ENCODE measurements around the gene CCL3. TPM values are rescaled to one million over a fixed set of nuclear protein-coding genes. Genes with fewer than 3 reads are reported as not detected.

CCL3 gene
- polyA plus RNA-seq, 3 donors = 161 to 328 (median 190) TPM

DNA sequence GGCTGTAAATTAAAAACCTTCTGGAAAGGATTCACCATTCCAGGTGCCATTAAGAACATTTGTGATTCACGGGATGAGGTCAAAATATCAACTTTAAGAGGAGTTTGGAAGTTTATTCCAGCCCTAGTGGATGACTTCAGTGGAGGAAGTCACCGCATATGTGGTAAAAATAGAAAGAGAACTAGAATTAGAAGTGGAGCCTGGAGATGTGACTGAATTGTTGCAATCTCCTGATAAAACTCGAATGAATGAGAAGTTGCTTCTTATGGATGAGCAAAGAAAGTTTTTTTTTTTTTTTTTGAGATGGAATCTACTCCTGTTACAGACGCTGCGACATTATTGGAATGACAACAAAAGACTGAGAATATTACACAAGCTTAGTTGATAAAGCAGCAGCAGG is 40.4 kb upstream of the CCL3 start:
- Histone ChIP-seq H3K36me3 (replicated peaks in 1 of 2; ENCODE audit: control insufficient read depth in 1 of 2, insufficient read depth in 2 of 2, low read length in 2 of 2) (no peaks in the 10 kb centered on the region), H4K20me1 (ENCODE audit: insufficient read depth, low read length) (no peaks in the 10 kb centered on the region), H3K79me2 (ENCODE audit: insufficient read depth, low read length) (no peaks in the 10 kb centered on the region), H2AFZ (ENCODE audit: insufficient read depth, low read depth, low read length, poor library complexity, severe bottlenecking) (no peak overlapping the region), H3K9ac (ENCODE audit: insufficient read depth, low read length, poor library complexity, severe bottlenecking) (no peak overlapping the region), H3K9me3 (replicated peaks in 1 of 2; ENCODE audit: control insufficient read depth in 1 of 2, insufficient read depth in 1 of 2, low read length in 2 of 2) (peaks cover 11 to 18% of the 10 kb centered on the region in 2 donors), H3K27ac (ENCODE audit: low read depth in 1 of 2, low read length in 2 of 2) (no peak overlapping the region), H3K4me1 (ENCODE audit: control insufficient read depth in 1 of 2, insufficient read depth in 2 of 2, low read length in 2 of 2) (peaks cover 15 to 27% of the 10 kb centered on the region in 2 donors), H3K4me3 (replicated peaks in 1 of 3; ENCODE audit: low read depth in 2 of 3, low read length in 3 of 3) (no peak overlapping the region), H3K27me3 (ENCODE audit: control insufficient read depth in 2 of 2, insufficient read depth in 2 of 2, low read length in 2 of 2) (no peaks in the 10 kb centered on the region), H3K4me2 (replicated peaks; ENCODE audit: extremely low read depth, low read length, poor library complexity, severe bottlenecking) (no peak overlapping the region)
- TF ChIP-seq, protein P1, sequence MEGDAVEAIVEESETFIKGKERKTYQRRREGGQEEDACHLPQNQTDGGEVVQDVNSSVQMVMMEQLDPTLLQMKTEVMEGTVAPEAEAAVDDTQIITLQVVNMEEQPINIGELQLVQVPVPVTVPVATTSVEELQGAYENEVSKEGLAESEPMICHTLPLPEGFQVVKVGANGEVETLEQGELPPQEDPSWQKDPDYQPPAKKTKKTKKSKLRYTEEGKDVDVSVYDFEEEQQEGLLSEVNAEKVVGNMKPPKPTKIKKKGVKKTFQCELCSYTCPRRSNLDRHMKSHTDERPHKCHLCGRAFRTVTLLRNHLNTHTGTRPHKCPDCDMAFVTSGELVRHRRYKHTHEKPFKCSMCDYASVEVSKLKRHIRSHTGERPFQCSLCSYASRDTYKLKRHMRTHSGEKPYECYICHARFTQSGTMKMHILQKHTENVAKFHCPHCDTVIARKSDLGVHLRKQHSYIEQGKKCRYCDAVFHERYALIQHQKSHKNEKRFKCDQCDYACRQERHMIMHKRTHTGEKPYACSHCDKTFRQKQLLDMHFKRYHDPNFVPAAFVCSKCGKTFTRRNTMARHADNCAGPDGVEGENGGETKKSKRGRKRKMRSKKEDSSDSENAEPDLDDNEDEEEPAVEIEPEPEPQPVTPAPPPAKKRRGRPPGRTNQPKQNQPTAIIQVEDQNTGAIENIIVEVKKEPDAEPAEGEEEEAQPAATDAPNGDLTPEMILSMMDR (IDR thresholded peaks at IDR 0.05) = no peak
- peaks cover 0 to 3% of the 10 kb centered on the region in 2 donors for H3K36me3 Mint-ChIP-seq
- no peak overlapping the region for H3K27ac Mint-ChIP-seq
- H3K27me3 Mint-ChIP-seq (ENCODE audit: low read depth in 3 of 3) = peaks cover 0 to 4% (median 1%) of the 10 kb centered on the region in 3 donors
- no peak for DNase-seq
- H3K4me3 Mint-ChIP-seq = no peak overlapping the region
- H3K9me3 Mint-ChIP-seq = peaks cover 10 to 18% (median 16%) of the 10 kb centered on the region in 7 donors
- 20% methylated on average over 1 of the region's 5 CpGs for WGBS (ENCODE audit: insufficient coverage)
- intact Hi-C loops (cut with micrococcal nuclease) = loop anchor here in 1 of 2 donors (5.0 kb wide), 1 partner anchor 98 kb away; no protein-coding TSS in a partner anchor
- peaks cover 41% of the 10 kb centered on the region for H3K4me1 Mint-ChIP-seq

DNA sequence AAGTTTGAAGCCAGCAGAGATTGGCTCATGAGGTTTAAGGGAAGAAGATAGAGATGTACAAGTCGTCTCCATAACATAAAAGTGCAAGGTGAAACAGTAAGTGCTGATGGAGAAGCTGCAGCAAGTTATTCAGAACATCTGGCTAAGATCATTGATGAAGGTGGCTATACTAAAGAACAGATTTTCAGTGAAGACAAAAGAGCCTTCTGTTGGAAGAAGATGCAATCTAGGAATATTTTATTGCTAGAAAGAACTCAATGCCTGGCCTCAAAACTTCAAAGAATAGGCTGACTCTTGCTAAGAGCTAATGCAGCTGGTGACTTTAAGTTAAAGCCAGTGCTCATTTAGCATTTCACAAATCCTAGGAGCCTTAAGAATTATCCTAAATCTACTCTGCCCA is 39.7 kb upstream of the CCL3 start:
- Histone ChIP-seq H3K27ac (ENCODE audit: low read depth in 1 of 2, low read length in 2 of 2) (no peak overlapping the region), H3K4me2 (replicated peaks; ENCODE audit: extremely low read depth, low read length, poor library complexity, severe bottlenecking) (no peak overlapping the region), H3K36me3 (replicated peaks in 1 of 2; ENCODE audit: control insufficient read depth in 1 of 2, insufficient read depth in 2 of 2, low read length in 2 of 2) (no peaks in the 10 kb centered on the region), H3K79me2 (ENCODE audit: insufficient read depth, low read length) (no peaks in the 10 kb centered on the region), H3K4me3 (replicated peaks in 1 of 3; ENCODE audit: low read depth in 2 of 3, low read length in 3 of 3) (no peak overlapping the region), H2AFZ (ENCODE audit: insufficient read depth, low read depth, low read length, poor library complexity, severe bottlenecking) (no peak overlapping the region), H3K9me3 (replicated peaks in 1 of 2; ENCODE audit: control insufficient read depth in 1 of 2, insufficient read depth in 1 of 2, low read length in 2 of 2) (peaks cover 17 to 25% of the 10 kb centered on the region in 2 donors), H4K20me1 (ENCODE audit: insufficient read depth, low read length) (no peaks in the 10 kb centered on the region), H3K27me3 (ENCODE audit: control insufficient read depth in 2 of 2, insufficient read depth in 2 of 2, low read length in 2 of 2) (no peaks in the 10 kb centered on the region), H3K9ac (ENCODE audit: insufficient read depth, low read length, poor library complexity, severe bottlenecking) (no peak overlapping the region), H3K4me1 (ENCODE audit: control insufficient read depth in 1 of 2, insufficient read depth in 2 of 2, low read length in 2 of 2) (peaks cover 15 to 27% of the 10 kb centered on the region in 2 donors)
- intact Hi-C loops (cut with micrococcal nuclease) = loop anchor here in 1 of 2 donors (5.0 kb wide), 1 partner anchor 97 kb away; no protein-coding TSS in a partner anchor
- Mint-ChIP-seq H3K4me3 (no peak overlapping the region), H3K27ac (no peak overlapping the region), H3K4me1 (peaks cover 38% of the 10 kb centered on the region), H3K36me3 (peaks cover 0 to 3% of the 10 kb centered on the region in 2 donors), H3K27me3 (ENCODE audit: low read depth in 3 of 3) (peaks cover 0 to 4% (median 1%) of the 10 kb centered on the region in 3 donors), H3K9me3 (peaks cover 14 to 25% (median 23%) of the 10 kb centered on the region in 7 donors)
- no peak for DNase-seq
- WGBS (ENCODE audit: insufficient coverage) = 100% methylated on average over 1 of the region's 1 CpG
- TF ChIP-seq, protein P1 (IDR thresholded peaks at IDR 0.05) = no peak
